HepG2 (cell line): Measurements from ENCODE around the gene KCNQ5. TPM values are rescaled to one million over a fixed set of nuclear protein-coding genes. Genes with fewer than 3 reads are reported as not detected.

ENCODE experiments used
- ATAC-seq: fragments of 200-7000 bp; cut with Tn5 transposase; 3 replicates; pipeline ENCODE4 v1.9.1; 2020; ENCODE audit warnings: mild to moderate bottlenecking, moderate library complexity
- BruUV-seq: library from RNA; stranded (reverse); fragments of 400-500 nt; replicated peaks from 2 replicates; lab custom pipeline; 2021; lab: Mats Ljungman, UMichigan
- CTCF ChIA-PET: fragments of 300-600 bp; formaldehyde crosslinking; extraction: SDS; loops from one replicate; lab custom pipeline; 2021; ENCODE audit warnings: low total read pairs, inconsistent platforms, low intra/inter-chr PET ratio; lab: Yijun Ruan, JAX
- POLR2A ChIA-PET: fragments of 350-600 bp; sonication (Branson Sonifier 250); formaldehyde crosslinking; loops from one replicate; lab custom pipeline; 2020; ENCODE audit warnings: antibody characterized with exemption, inconsistent platforms; lab: Yijun Ruan, JAX
- DNase-seq: peaks from one replicate; pipeline ENCODE4 v3.0.0-alpha.2; 2015; ENCODE audit warnings: low spot score
- FAIRE-seq: peaks from 3 replicates; lab custom pipeline; 2011; peaks lifted over from hg19 to GRCh38; lab: Jason Lieb, UNC
- H2AFZ ChIP-seq: one replicate; pipeline ENCODE4 v1.6.1; 2011; ENCODE audit warnings: low read length, inconsistent platforms
- H3K27ac ChIP-seq: fragments of 300-600 bp; 3 replicates; pipeline ENCODE4 v1.8.0; 2011; ENCODE audit warnings: mixed run types, mild to moderate bottlenecking, mixed read lengths, low read length, inconsistent platforms; ENCODE audit not compliant: insufficient read depth; ENCODE audit errors: extremely low read length
- H3K27me3 ChIP-seq, 2 experiments: fragments of 200-600 bp in 1 of 2; 2 replicates in 1 of 2; 3 replicates in 1 of 2; pipeline versions ENCODE4 v1.6.0 to v1.8.0; 2011; ENCODE audit warnings: low read length in 2 of 2, mild to moderate bottlenecking in 2 of 2, moderate library complexity in 2 of 2, inconsistent platforms in 1 of 2; ENCODE audit not compliant: insufficient read depth in 2 of 2, control insufficient read depth in 1 of 2
- H3K36me3 ChIP-seq, 2 experiments: fragments of 200-600 bp in 1 of 2; replicated peaks in 1 of 2; 2 replicates in 1 of 2; 3 replicates in 1 of 2; pipeline versions ENCODE4 v1.5.1 to v1.8.0; 2011; ENCODE audit warnings: low read length in 2 of 2, inconsistent platforms in 1 of 2; ENCODE audit not compliant: insufficient read depth in 2 of 2, control insufficient read depth in 1 of 2
- H3K4me1 ChIP-seq: 2 replicates; pipeline ENCODE4 v1.5.1; 2012; ENCODE audit warnings: low read length, inconsistent platforms; ENCODE audit not compliant: insufficient read depth
- H3K4me2 ChIP-seq: 2 replicates; pipeline ENCODE4 v1.6.0; 2011; ENCODE audit warnings: low read depth, low read length, inconsistent platforms
- H3K4me3 ChIP-seq, 3 experiments: fragments of 200-600 bp in 1 of 3; sonication (generic), shearing (Covaris generic) in 1 of 3; replicated peaks in 1 of 3; 2 replicates each; pipeline ENCODE4 v1.5.1; 2011 to 2016; ENCODE audit warnings: low read length in 3 of 3, inconsistent platforms in 2 of 3, low read depth in 2 of 3, mild to moderate bottlenecking in 2 of 3, control low read depth in 1 of 3, mixed read lengths in 1 of 3; ENCODE audit not compliant: insufficient read depth in 1 of 3
- H3K79me2 ChIP-seq: one replicate; pipeline ENCODE4 v1.6.1; 2011; ENCODE audit warnings: low read length, inconsistent platforms; ENCODE audit not compliant: insufficient read depth
- H3K9ac ChIP-seq: 2 replicates; pipeline ENCODE4 v1.6.0; 2011; ENCODE audit warnings: mild to moderate bottlenecking, low read depth, low read length, inconsistent platforms; ENCODE audit not compliant: insufficient read depth
- H3K9me3 ChIP-seq: 2 replicates; pipeline ENCODE4 v1.5.1; 2012; ENCODE audit warnings: mild to moderate bottlenecking, low read length
- H4K20me1 ChIP-seq: 2 replicates; pipeline ENCODE4 v1.6.0; 2011; ENCODE audit warnings: inconsistent platforms, mild to moderate bottlenecking, low read length, moderate library complexity; ENCODE audit not compliant: insufficient read depth
- ARHGAP35 ChIP-seq: sonication (generic); formaldehyde crosslinking; IDR thresholded peaks from 2 replicates; pipeline ENCODE4 v1.9.0; 2022; ENCODE audit warnings: mild to moderate bottlenecking, inconsistent platforms, moderate library complexity, missing genetic modification reagents, borderline replicate concordance
- ATF1 ChIP-seq: IDR thresholded peaks from 2 replicates; pipeline ENCODE4 v1.6.1; 2016; ENCODE audit warnings: mild to moderate bottlenecking, control low read depth
- BHLHE40 ChIP-seq: IDR thresholded peaks from 2 replicates; pipeline ENCODE4 v1.6.1; 2011; ENCODE audit warnings: low read length, improper control_type of control experiment
- CREB3 ChIP-seq: sonication (generic); formaldehyde crosslinking; IDR thresholded peaks from 2 replicates; pipeline ENCODE4 v1.5.0; 2020; ENCODE audit warnings: missing genetic modification reagents
- HNF4G ChIP-seq, 2 experiments: sonication (generic) in 1 of 2; formaldehyde crosslinking in 1 of 2; IDR thresholded peaks; 2 replicates each; pipeline versions ENCODE4 v1.4.0 to v1.6.1; 2011 to 2020; ENCODE audit warnings: borderline replicate concordance in 2 of 2, low read depth in 2 of 2, mild to moderate bottlenecking in 2 of 2, low read length in 1 of 2, missing genetic modification reagents in 1 of 2, moderate library complexity in 1 of 2
- KLF13 ChIP-seq: sonication (generic); formaldehyde crosslinking; IDR thresholded peaks from 2 replicates; pipeline ENCODE4 v1.4.0; 2020; ENCODE audit warnings: mild to moderate bottlenecking, missing genetic modification reagents
- PHF20 ChIP-seq: sonication (generic); formaldehyde crosslinking; IDR thresholded peaks from 2 replicates; pipeline ENCODE4 v1.5.0; 2020; ENCODE audit warnings: mild to moderate bottlenecking, missing genetic modification reagents
- POLR2AphosphoS5 ChIP-seq: IDR thresholded peaks from 2 replicates; pipeline ENCODE4 v1.6.1; 2012; ENCODE audit warnings: low read depth, low read length
- TEF ChIP-seq: sonication (generic); formaldehyde crosslinking; IDR thresholded peaks from 2 replicates; pipeline ENCODE4 v1.5.0; 2020; ENCODE audit warnings: missing genetic modification reagents
- TSC22D2 ChIP-seq: sonication (generic); formaldehyde crosslinking; IDR thresholded peaks from 2 replicates; pipeline ENCODE4 v1.5.1; 2020; ENCODE audit warnings: missing genetic modification reagents, mild to moderate bottlenecking, borderline replicate concordance
- ZBTB2 ChIP-seq: sonication (generic); formaldehyde crosslinking; IDR thresholded peaks from 2 replicates; pipeline ENCODE4 v1.8.0; 2022; ENCODE audit warnings: low read depth, missing genetic modification reagents
- ZGPAT ChIP-seq: IDR thresholded peaks from 2 replicates; pipeline ENCODE4 v1.6.1; 2016; ENCODE audit warnings: mild to moderate bottlenecking
- ZHX1 ChIP-seq: sonication (generic); formaldehyde crosslinking; IDR thresholded peaks from 2 replicates; pipeline ENCODE4 v1.8.1; 2022; ENCODE audit warnings: low read depth, mild to moderate bottlenecking, missing genetic modification reagents
- ZNF607 ChIP-seq: sonication (generic); formaldehyde crosslinking; IDR thresholded peaks from 2 replicates; pipeline ENCODE4 v1.5.1; 2020; ENCODE audit warnings: missing genetic modification reagents, mild to moderate bottlenecking, borderline replicate concordance
- ZNF704 ChIP-seq: sonication (generic); formaldehyde crosslinking; IDR thresholded peaks from 2 replicates; pipeline ENCODE4 v1.8.1; 2023; ENCODE audit warnings: mild to moderate bottlenecking, inconsistent platforms, moderate library complexity, missing genetic modification reagents, borderline replicate concordance
- WGBS: methylation state at CpG from one replicate; pipeline ENCODE4 v1.1.6; 2017; ENCODE audit warnings: low lambda C conversion rate; 5-methylcytosine and 5-hydroxymethylcytosine counted together
- in situ Hi-C: cut with HindIII; loops from 2 replicates; pipeline ENCODE4 v1.10.0; 2017; ENCODE audit warnings: low pct_unique_long_range_greater_than_20kb; ENCODE audit not compliant: extremely low pct_ligation_motif_present
- intact Hi-C: fragments of 100-400 bp; cut with micrococcal nuclease; formaldehyde crosslinking; loops from one replicate; pipeline ENCODE4 v1.10.0; 2022; ENCODE audit not compliant: unreplicated experiment
- polyA plus RNA-seq, 8 experiments: library from polyadenylated mRNA; depleted of rRNA in 3 of 8; stranded (reverse) in 7 of 8; unstranded in 1 of 8; fragments of >200 nt; fragmentation: Illumina TruSeq in 4 of 8; extraction: Trizol in 4 of 8; gene quantifications; 2 replicates each; pipeline versions ENCODE4 v1.2.1 to v1.2.3, GENCODE V29; 2011 to 2016; ENCODE audit warnings: low read depth in 4 of 8, missing spikeins in 1 of 8, mixed read lengths in 1 of 8; ENCODE audit not compliant: insufficient read depth in 1 of 8
- total RNA-seq, 5 experiments: library from RNA; depleted of rRNA; stranded (reverse); fragments of >200 nt; fragmentation: Illumina TruSeq; extraction: Trizol; gene quantifications; 2 replicates each; pipeline ENCODE4 v1.2.3, GENCODE V29; 2016; ENCODE audit warnings: low read depth in 1 of 5

The KCNQ5 gene
- total and polyA plus RNA-seq, 2 of the 13 experiments (the other 11 are each of a cell fraction or from before 2014, with no cell fraction given), result 0.04 TPM; not detected in 1

- intact Hi-C loops (no loop called here), in situ Hi-C loops (no loop called here)
- Histone ChIP-seq H2AFZ (no peak overlapping the region), H3K36me3 (no peaks in the 10 kb centered on the region), H3K4me3 (no peak overlapping the region), H3K4me2 (no peak overlapping the region), H3K27me3 (no peaks in the 10 kb centered on the region), H3K4me1 (no peaks in the 10 kb centered on the region), H3K9me3 (no peaks in the 10 kb centered on the region), H3K9ac (no peak overlapping the region), H3K79me2 (no peaks in the 10 kb centered on the region), H3K27ac (no peak overlapping the region), H4K20me1 (no peaks in the 10 kb centered on the region)
- DNase-seq, result no peak
- ChIA-PET CTCF (no interaction called here), POLR2A (no interaction called here)
- no peak for FAIRE-seq
- ATAC-seq, result no peak
- no TSS peak for BruUV-seq
- WGBS, result 7% methylated on average over 6 of the region's 6 CpGs
- TF ChIP-seq ATF1 (no peak), TEF (CRISPR knock-in tag) (no peak), ZHX1 (CRISPR knock-in tag) (no peak), PHF20 (no peak), KLF13 (CRISPR knock-in tag) (no peak), POLR2AphosphoS5 (no peak), ARHGAP35 (no peak), ZGPAT (no peak), ZNF704 (CRISPR knock-in tag) (no peak), CREB3 (CRISPR knock-in tag) (no peak), ZBTB2 (no peak), HNF4G (IDR thresholded peaks at IDR 0.05; ENCODE audit: borderline replicate concordance, low read depth, low read length) (no peak), HNF4G (CRISPR knock-in tag; IDR thresholded peaks at IDR 0.05; ENCODE audit: borderline replicate concordance, low read depth) (no peak), BHLHE40 (no peak), TSC22D2 (CRISPR knock-in tag) (no peak), ZNF607 (CRISPR knock-in tag) (no peak)
These were observed 523.8 kb downstream of the KCNQ5 start for GRCh38 chr6:73145690-73146089.
